GM21528 (cell line): ENCODE measurements around the gene FBXW7.

Source experiments
- ATAC-seq: cut with Tn5 transposase; IDR thresholded peaks from one replicate; pipeline ENCODE4 v1.9.1; 2021; ENCODE audit warnings: mild to moderate bottlenecking, moderate library complexity; ENCODE audit not compliant: unreplicated experiment, low FRiP score

The FBXW7 gene

DNA sequence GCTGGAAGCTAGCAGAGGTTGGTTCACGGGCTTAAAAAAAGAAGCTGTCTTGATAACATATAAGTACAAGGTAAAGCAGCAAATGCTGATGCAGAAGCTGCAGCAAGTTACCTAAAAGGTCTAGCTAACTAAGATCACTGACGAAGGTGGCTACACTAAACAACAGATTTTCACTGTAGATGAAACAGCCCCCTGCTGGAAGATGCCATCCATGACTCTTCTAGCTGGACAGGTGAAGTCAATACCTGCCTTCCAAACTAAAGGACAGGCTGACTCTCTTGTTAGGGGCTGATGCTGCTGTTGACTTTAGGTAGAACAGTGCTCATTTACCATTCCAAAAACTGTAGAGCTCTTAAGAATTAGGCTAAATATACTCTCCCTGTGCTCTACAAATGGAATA lies 99.5 kb downstream of the FBXW7 start:
- ATAC-seq: no peak

GRCh38 chr4:152434011-152434410 lies 101.9 kb downstream of the FBXW7 start:
- no peak for ATAC-seq

DNA sequence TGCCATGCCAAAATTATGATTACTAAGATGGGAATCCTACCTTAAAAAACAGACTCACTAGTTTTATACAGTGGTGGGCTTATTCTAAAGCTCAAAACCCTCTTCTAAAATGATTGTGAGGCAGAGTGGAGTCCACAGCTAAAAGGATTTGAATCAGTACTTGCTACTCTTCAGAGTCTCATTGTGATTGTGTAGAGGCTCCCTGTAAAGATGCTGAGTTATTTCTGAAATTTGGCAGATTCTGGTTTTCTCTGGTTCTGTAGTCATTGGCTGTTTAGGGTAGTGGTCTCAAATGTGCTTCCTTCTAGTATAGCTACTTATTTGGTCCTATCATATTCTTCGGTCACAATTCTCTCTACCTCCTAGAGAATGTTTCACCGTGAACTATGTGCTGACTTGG lies 104.1 kb downstream of the FBXW7 start:
- no peak for ATAC-seq

GRCh38 chr4:152431291-152431690 lies 104.6 kb downstream of the FBXW7 start:
- ATAC-seq: no peak

- no peak for ATAC-seq
Observed at GRCh38 chr4:152430507-152430906, 105.4 kb downstream of the FBXW7 start.

DNA sequence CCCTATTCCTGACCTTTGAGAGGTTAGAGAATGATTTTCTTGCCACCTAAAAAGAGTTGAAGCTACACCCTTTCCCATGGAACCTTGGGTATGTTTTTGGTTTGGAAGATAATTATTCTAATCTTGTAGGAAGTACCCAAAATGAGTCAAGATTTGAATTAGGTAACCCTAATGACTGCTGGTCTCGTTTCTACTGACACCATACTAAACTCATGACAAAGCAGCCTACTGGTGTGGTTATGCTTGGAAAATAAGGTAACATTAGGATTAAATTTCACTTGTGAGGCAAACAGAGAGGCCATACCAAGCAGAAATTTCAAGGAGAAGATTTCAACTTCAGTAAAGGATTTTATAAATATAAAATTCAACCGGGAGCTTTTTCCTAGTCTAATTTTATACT lies 107.9 kb downstream of the FBXW7 start:
- no peak for ATAC-seq

GRCh38 chr4:152424977-152425376 lies 110.9 kb downstream of the FBXW7 start:
- no peak for ATAC-seq

DNA sequence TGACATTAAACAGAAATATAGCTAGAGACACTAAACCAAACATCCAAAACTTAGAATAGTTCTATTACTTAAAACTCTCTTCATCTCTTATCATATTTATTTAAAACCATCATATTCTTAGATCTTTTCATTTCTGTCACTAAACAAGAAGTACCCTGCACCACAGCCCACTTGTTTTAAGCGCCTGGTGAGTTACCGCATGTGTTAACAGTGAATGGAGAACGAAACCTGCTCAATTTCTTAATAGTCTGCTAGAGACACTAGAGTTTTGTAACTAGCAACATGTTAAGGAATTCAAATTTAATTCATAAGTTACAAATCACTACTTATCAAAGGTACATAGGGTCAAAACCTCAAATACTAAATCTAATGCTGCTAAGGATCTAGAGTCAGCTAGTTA lies 111.5 kb downstream of the FBXW7 start:
- no peak for ATAC-seq

DNA sequence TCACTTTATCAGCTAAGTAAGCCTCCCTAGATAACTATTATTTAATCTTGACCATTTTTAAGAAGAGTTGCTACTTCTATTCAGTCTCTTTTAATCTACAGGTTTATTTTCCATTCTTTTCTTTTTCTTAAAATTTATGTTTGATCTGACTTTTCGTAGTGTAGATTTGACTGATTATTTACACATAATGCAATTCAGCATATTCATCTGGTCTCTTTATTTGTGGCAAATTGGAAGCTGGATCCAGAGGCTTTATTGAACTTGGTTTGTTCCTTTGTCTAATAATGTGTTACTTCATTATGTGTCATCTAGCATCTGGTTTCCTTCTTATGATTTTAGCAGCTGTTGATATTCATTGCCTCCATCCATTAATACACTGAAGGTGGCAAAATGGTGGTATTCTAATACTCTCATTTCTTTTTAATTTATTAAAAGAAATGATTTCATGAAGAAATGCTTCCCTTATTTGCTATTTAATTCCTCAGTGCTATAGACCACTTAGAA lies 113.0 kb downstream of the FBXW7 start:
- no peak for ATAC-seq

DNA sequence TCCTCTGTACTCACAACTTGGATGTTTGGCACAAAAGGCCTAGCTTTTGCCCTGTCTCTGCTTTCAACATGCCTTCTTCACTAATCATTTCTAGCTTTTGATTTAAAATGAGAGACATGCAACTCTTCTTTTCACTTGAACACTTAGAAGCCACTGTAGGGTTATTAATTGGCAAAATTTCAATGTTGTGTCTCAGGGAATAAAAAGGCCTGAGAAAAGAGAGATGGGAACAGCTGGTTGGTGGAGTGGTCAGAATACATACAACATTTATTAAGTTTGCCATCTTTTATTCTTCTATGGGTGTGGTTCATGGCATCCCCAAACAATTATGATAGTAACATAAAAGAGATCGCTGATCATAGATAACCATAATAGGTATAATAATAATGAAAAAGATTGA lies 114.3 kb downstream of the FBXW7 start:
- ATAC-seq: no peak

DNA sequence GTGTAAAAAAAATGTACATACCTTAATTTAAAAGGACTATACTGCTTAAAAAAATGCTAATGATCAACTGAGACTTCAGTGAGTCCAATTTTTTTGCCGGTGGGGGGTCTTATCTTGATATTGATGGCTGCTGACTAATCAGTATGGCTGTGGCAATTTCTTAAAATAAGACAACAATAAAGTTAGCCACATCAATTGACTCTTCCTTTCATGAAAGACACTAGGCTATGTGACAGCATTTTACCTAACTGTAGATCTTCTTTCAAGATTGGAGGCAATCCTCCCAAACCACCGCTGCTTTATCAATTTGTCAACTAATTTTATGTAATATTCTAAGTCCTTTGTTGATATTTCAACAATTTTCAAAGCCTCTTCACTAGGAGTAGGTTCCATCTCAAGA lies 116.1 kb downstream of the FBXW7 start:
- no peak for ATAC-seq

- no peak for ATAC-seq
Observed at GRCh38 chr4:152417673-152418072, 118.2 kb downstream of the FBXW7 start.

DNA sequence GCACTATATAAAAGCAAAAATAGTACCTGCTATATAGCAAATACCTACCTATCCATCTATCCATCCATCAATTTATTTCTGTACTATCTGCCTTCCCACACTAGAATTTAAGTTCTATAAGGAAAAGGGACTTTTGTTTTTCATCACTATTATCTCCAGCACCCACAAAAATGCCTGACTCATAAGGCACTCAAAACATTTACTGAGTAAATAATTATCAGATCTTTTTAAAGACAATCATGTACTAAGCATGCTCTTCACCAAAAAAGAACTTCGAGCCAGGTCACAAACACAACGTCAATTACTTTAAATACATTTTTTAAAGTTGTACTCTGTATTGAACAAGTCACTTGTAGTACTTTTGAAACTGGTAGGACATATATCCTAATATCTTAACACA lies 119.9 kb downstream of the FBXW7 start:
- no peak for ATAC-seq

DNA sequence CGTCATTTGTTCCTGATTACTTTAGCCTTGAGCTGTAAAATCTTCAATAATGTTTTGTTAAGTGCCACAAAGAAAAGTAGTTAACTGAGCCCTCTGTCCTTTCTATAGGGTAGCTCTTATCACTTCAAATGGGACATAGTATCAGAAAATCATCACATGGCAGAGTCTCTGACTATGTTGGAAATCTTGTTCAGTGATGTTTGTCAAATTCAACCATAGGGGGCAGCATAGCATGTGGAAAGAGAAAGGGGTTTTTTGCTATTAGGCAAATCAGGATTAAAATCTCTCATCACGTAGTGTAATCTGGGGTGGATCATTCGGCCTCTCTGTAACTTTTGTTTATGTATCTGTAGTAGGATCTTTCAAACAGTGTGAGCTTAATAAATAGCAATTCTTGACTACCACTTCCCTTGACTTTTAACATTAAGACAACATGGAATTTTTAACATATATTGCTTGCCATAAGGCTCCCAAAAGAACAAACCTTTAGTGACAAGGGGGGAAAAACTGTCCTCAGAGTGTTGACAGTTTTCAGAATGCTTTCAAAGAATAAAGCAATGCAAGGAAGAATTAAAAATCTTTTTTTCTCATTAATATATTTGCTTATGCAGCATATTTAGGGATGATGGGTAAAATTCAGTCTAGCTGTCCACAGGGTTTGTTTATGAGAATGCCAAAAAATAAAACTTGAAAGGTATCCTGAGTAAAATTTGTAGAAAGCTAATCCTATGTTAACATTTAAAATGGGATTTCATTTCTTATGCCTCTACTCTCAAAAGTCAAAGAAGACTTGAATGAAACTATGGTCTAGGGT lies 127.2 kb downstream of the FBXW7 start:
- ATAC-seq: no peak

DNA sequence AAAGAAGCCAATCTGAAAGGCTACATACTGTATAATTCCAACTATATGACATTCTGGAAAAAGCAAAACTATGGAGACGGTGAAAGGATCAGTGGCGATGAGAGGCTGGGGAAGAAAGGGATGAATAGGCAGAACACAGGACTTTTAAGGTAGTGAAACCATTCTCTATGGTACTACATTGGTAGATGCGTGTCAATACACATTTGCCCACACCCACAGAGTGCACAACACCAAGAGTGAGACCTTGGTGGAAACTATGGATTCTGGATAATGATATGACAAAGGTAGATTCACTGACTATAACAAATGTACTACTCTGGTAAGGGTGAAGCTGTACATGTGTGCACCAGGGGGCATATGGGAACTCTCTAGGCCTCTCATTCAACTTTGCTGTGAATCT lies 134.5 kb downstream of the FBXW7 start:
- no peak for ATAC-seq

DNA sequence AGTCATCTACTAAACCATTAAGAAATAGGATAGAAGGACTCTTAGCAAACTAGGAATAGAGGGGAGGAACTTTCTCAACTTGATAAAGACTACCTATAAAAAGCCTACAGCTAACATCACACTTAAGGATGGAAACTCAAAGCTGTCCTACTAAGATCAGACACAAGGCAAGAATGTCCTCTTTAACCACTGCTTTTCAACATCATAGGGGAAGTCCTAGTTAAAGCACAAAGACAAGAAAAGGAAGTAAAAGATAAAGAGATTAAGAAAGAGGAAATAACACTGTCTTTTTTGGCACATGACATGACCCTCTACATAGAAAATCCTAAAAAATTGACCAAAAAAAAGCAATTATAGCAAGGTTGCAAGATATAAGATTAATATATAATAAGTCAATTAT lies 136.6 kb downstream of the FBXW7 start:
- peak; percentile 59 for ATAC-seq

- ATAC-seq: no peak
Observed at GRCh38 chr4:152398060-152398459, 137.8 kb downstream of the FBXW7 start.

DNA sequence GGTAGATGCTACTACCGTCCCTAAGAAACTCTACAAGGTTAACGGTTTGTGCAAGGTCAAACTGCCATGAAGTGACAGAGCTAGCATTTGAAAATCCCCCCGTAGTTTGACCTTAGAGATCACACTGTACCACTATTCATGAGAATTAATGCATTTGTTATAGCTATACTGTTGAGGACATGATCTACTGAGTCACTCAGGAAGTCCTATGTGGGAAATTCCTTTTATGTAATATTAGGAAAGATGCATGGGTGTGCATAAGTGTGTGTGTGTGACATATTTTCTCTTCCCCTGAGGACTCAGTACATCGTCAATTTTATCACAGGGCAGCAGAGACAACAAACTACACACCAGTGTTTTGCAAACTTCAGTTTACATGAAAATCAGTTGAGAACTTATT lies 141.1 kb downstream of the FBXW7 start:
- no peak for ATAC-seq

DNA sequence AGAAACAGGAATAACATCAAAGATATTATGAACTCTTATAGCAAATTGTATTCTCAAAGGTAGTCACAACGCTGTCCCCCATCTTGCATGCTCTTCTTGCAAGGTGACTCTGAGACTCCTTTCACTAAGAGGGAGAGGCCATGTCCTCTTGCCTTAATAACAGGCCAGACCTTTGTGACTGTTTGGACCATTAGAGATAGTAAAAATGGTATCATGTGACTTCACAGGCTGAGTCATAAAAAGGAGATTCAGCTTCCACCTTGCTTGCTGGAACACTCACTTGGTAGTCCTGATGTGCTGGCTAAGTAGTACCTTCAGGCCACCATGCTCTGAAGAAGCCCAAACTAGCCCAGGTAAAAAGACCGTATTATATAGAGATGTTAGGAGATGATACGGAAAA lies 143.8 kb downstream of the FBXW7 start:
- ATAC-seq: no peak

GRCh38 chr4:152390216-152390615 lies 145.7 kb downstream of the FBXW7 start:
- ATAC-seq: no peak

GRCh38 chr4:152389359-152389758 lies 146.5 kb downstream of the FBXW7 start:
- no peak for ATAC-seq

GRCh38 chr4:152385551-152385950 lies 150.3 kb downstream of the FBXW7 start:
- ATAC-seq: no peak
